Esophagus muscularis mucosa (tissue), 3 donors: Measurements from ENCODE around the gene MAL.

Source experiments
- POLR2AphosphoS5 ChIP-seq, 2 donors: sonication (generic); formaldehyde crosslinking; IDR thresholded peaks; one replicate each; pipeline ENCODE4 v1.6.1; 2017; ENCODE audit warnings: antibody characterized with exemption in 2 of 2
- TF ChIP-seq, protein P1 (sequence below), 3 experiments: fragments of 200-600 bp in 2 of 3; fragments of 450-650 bp in 1 of 3; sonication (generic) in 2 of 3; IDR thresholded peaks; one replicate each; pipeline ENCODE4 v1.5.1; 2017 to 2019; ENCODE audit warnings: antibody characterized with exemption in 3 of 3, mild to moderate bottlenecking in 2 of 3, moderate library complexity in 1 of 3

DNA sequence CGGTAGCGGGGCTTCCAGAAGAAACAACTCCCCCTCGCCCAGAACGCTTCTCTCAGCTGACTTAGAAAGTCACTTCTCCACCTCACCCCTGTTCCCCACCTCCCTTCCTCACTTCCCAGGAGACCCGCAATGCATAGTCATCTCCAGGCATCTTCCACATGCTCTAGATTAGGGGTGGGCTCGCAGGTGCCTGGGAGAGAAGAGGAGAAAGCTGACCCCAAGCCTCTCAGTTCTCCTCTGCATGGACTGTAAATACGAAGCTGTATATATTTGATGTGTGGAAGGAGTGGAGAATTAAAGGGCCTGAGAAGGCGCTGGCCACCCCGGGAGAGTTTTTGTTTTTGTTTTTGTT is 1.8 kb downstream of the MAL start:
- TF ChIP-seq, protein P1, sequence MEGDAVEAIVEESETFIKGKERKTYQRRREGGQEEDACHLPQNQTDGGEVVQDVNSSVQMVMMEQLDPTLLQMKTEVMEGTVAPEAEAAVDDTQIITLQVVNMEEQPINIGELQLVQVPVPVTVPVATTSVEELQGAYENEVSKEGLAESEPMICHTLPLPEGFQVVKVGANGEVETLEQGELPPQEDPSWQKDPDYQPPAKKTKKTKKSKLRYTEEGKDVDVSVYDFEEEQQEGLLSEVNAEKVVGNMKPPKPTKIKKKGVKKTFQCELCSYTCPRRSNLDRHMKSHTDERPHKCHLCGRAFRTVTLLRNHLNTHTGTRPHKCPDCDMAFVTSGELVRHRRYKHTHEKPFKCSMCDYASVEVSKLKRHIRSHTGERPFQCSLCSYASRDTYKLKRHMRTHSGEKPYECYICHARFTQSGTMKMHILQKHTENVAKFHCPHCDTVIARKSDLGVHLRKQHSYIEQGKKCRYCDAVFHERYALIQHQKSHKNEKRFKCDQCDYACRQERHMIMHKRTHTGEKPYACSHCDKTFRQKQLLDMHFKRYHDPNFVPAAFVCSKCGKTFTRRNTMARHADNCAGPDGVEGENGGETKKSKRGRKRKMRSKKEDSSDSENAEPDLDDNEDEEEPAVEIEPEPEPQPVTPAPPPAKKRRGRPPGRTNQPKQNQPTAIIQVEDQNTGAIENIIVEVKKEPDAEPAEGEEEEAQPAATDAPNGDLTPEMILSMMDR (IDR thresholded peaks at IDR 0.05) = no peak
- no peak for TF ChIP-seq POLR2AphosphoS5 (IDR thresholded peaks at IDR 0.05)
